G401.6 (cell line): ENCODE results near the gene MBLAC2.

Source experiments
- FAIRE-seq: peaks from 2 replicates; lab custom pipeline; 2012; peaks lifted over from hg19 to GRCh38; lab: Jason Lieb, UNC

MBLAC2 gene

DNA sequence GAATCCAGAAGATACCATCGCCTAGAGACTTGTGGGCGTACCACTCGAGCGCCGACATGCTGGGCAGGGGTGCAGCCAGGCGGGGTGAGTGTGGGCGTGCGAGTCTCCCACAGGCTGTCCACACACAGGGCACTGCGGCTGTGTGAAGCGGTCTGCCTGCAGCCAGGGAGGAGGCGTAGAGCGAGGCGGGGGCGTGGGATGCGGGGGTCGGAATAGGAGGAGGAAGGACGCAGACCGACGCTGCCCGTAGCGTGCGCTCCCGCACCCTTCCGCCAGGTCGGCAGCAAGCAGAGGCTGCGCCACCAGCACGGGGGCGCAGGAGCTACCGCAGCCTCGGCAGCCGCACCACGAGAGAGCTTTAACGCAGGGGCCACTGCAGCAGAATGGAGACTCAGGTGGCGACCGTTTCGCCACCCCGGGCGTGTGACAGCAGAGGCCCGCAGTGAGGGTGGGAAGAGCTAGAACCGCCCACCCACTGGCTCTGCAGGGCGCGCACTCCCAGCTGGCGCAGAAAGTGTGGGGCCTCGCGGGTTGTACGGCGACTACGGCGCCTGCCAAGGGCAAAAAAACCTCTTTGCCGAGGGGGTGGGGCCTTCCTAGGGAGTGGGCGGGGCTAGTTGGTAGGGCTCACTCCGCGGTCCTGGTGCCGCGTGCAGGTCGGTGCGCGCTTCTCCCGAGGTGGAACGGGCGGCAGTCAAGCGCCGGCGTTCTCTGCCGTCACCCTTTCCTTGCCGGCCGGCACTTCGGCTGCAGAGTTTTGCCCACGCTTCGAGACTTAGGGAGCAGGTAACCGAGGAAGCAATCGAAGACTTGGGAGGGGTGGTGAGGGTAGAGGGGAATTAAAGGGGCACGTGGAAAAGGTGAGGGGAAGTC is at the start of gene MBLAC2, which contains the start of gene POLR3G:
MBLAC2 (minus strand) TSS at position 537 of the 873 bp plus-strand sequence; CDS start at position 58, 479 bp downstream.
POLR3G (plus strand) TSS at position 630 of the 873 bp plus-strand sequence. CDS start 10,704 bp downstream, outside the sequence.
- peak; percentile 77 for FAIRE-seq

DNA sequence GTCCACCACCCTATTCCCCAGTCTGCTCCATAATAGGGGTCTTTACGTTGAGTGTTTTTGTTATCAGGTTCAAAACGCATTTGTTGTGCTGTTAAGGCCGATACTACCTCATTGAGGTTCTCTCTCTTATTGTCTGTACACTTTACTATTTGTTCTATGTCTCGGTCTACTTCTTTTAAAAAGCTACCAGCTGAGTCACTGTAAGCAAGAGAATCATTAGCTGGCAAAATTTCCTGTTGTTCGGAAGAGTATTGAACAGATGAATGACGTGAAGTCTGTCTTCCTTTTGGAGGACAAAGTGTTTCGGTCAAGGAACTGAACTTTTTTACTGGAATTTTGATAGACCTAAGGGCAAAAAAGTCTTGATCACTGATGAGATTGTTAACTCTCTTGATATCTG is 44.5 kb upstream of the MBLAC2 start:
- no peak for FAIRE-seq

- FAIRE-seq: no peak
Observed at GRCh38 chr5:90518661-90519060, 44.1 kb upstream of the MBLAC2 start.

GRCh38 chr5:90514520-90514919 is 39.9 kb upstream of the MBLAC2 start:
- no peak for FAIRE-seq

- no peak for FAIRE-seq
Observed at GRCh38 chr5:90510438-90510837, 35.9 kb upstream of the MBLAC2 start.

DNA sequence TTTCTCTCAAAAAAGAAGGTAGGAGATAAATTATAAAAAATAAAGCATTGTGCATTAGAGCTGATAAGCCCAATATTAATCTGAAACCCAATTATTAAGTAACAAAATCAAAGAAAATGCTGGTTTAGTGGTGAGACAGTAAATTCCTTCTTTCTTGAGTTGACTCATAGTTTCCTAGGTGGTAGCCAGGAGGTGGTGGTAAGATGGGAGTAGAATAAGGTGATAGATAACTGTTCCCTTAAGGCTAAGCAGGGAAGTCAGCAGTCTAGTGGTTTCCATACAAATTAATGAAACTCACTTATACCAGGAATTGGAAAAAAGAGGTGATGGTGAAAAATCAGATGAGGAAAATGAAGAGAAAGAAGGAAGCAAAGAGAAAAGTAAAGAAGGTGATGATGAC is 31.6 kb upstream of the MBLAC2 start:
- FAIRE-seq: no peak

- FAIRE-seq: no peak
Observed at GRCh38 chr5:90504743-90505142, 30.2 kb upstream of the MBLAC2 start.

- FAIRE-seq: no peak
Observed at GRCh38 chr5:90503596-90503995, 29.0 kb upstream of the MBLAC2 start.

DNA sequence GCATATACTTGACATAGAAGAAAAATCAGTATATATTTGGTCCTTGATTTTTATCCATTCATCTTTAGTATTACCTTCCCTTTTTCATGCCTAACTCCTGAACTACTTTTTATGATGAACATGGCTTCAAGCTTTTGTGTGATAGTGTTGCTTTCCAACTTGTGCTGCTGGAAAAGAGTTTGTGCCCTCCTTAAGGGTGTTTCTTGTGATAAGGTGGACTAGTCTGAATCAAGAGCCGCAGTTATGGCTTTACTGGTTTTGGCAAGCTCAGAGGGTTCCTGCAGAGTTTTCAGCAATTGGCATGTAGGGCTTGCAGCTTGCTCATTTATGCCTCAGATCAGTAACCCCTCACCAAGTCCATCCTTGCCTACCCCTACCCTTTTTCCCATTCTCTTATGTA is 20.6 kb upstream of the MBLAC2 start:
- FAIRE-seq: no peak

DNA sequence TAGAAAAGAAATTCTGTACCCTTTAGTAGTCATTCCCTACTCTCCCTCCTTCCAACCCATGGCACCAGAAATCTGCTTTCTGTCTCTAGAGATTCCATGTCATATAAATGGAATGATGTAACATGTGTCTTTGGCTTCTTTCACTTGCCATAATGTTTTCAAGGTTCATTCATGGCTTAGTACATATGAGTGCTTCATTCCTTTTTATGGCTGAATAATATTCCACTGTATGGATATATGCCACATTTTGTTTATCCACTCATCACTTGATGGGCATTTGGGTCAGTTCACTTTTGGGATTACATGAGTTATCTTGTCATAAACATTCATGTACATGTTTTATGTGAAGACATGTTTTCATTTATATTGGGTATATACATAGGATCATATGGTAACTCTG is 19.5 kb upstream of the MBLAC2 start:
- FAIRE-seq: no peak

DNA sequence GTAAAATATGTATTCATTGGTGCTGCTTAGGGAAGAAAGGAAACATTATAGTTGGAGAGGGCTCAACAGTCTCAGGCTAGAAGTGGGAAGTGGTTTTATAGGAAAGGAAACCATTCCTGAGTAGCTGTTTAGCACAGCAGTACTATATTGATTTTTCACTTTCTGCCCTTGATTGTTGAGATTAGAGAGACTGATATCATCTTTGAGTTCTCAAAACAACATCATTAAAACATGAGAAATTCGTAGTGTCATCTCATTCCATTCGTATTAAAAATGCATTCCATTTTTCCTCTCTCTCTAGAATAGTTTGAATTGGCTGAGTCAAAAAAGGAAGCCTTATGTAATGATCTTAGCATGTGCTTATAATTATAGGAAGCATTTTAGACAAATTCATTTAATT is 14.2 kb upstream of the MBLAC2 start:
- no peak for FAIRE-seq

DNA sequence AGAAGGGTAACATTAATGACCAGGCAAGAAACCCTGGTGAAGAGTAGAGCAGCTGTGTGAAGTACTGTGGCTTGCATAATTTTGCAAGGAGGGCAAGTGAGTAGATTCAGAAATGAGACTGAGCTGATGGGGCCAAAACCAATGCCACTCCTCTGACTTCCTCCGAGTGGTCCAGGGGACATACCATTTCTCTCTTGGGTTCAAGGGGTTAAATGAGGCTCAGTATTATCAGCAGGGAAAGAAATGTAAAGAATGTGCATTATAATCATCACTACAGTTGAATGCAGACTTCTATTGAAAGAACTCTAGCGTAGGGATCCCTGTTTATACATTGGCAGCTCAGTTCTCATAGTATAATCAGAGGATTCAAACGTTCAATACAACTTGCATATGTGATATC is 10.0 kb upstream of the MBLAC2 start:
- FAIRE-seq: no peak

GRCh38 chr5:90483206-90483605 is 8.6 kb upstream of the MBLAC2 start:
- FAIRE-seq: no peak

DNA sequence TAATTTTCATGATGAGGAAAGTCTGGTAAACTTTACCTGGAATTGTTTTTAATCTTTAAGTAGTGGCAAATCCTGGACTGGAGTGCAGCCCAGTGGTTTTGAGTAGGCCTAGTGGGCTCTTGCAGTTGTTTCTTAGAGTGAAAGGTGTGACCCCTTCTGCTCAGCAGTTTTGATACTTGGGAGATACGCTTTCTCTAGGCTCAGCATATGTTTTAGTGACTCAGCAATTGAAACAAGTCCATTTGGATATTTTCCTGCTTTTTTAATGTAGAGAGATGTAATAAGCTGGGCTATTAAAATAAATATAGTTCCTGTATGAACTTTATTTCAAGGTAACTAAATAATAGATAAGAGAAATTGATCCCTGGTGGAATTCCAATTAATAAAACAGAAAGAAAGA is 6.1 kb upstream of the MBLAC2 start:
- FAIRE-seq: no peak

GRCh38 chr5:90479611-90480385 is 5.2 kb upstream of the MBLAC2 start:
- no peak for FAIRE-seq

- FAIRE-seq: no peak
Observed at GRCh38 chr5:90477621-90478215, 3.1 kb upstream of the MBLAC2 start.

- FAIRE-seq: no peak
Observed at GRCh38 chr5:90477073-90477472, 2.5 kb upstream of the MBLAC2 start.

DNA sequence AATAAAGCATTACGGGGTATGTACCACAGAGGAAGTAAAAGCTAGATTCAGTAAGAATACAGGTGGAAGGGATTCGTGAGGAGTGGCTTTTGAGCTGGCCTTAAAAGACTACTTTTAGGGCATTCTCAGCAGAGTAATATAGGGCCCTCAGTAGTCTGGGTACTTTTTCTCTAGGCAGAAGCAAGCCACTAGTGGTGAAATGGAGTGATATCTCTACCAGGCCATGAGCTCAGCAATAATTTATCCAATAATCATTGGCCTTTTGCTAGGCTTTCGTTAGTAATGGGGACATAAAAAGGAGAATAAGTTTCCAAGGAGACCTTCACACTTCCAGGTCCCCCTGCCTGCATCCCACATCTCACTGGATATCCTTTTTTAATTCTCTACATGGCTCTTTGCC is 1.8 kb upstream of the MBLAC2 start:
- no peak for FAIRE-seq

DNA sequence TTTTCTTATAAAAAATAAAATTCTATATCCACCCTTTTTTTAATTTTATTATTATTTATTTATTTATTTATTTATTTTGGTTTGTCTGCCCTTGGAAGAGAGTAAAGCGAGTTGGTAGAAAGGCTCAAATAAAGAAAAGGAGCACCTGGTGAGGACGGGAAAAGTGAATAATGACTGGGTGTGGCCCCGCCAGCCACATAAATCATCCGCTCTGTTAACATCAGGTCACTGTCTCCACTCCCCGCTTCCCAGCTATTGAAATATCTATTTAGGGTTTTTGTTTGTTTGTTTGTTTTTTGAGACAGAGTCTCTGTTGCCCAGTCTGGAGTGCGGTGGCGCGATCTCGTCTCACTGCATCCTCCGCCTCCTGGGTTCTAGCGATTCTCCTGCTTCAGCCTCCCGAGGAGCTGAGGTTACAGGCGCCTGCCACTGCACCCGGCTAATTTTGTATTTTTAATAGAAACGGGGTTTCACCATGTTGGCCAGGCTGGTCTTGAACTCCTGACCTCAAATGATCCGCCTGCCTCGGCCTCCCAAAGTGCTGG is 937 bp upstream of the MBLAC2 start:
- no peak for FAIRE-seq

- FAIRE-seq: no peak
Observed at GRCh38 chr5:90473396-90474234, 956 bp downstream of the MBLAC2 start.

DNA sequence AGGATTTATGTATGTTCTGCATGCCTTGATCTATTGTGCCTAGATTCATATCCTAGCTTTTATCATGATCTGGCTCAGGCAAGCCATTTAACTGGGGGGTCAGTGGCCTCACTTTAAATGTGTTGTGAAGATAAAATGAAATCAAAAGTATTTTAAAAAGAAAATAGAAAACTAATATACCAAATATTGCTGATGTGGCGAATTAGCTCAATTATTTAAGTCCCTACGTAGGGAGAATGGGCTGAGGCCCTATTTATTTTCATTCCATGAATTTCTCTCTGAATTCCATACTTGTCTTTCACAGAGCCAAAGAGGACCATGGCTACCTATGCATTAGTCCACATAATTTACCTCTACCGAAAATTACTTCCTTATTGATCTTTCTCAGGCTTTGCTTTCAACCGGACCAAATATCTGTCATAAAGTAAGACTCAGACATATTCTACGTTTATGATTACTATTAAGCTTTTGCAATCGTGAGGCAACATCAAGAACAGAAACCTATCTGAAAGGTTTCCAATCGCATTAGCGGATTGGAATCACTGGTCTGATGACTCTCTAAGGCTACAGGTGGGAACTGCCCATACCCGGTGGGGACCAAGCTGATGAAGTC is 1.7 kb downstream of the MBLAC2 start:
- FAIRE-seq: no peak
